NCI-H510A treated with DMSO at 0.1 percent for 48 hours (cell line): ENCODE measurements around the gene NAA40.

Experiments used
- DNase-seq: peaks from one replicate; lab custom pipeline; 2025; lab: John Stamatoyannopoulos, UW

Gene NAA40

DNA sequence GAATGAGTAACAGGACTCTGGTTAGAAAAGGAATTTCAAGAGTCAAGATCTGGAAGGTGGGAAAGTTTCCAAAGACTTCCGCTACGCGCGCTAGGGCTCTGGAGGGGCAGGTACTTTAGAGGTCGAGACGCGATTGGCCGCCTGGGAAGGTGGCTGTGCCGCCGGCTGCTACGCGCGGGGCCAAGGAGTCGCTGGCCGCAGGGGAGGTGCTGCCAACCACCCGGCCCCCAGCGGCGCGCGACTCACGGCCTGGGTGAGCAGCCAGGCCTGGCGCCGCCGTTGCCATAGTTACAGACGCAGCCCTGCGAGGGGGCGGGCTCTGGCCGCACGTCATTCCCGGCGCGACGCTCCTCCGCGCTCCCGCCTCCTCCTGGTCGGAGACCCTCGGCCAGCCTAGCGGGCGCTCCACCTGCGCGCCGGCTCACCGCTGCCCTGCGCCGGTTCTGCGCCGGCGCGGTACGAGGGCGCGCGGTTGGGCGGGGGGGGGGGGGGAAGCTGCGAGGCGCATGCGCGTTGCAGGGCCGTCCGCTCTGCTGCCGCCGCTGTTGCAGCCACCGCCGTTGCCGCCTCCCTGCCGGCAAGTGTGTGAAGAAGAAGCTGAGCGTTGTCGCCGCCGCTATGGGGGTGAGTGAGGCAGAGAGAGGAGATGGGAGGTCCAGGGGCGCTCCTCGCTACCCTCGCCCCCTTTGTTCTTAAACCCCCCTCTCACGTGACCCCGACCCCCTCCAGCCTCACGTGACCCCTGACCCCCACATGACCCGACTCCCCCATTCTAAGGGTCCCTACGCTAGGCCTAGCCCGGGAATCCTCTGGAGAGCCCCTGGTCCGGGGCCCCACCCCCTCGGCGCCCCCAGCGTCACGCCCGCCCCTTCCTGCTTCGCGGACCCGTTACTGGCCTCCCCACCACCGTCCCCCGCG, at the start of gene NAA40:
TSS of gene NAA40 (plus strand) at position 524 of the 918 bp plus-strand sequence. CDS start at position 619, 95 bp downstream.
- peak; percentile 94 for DNase-seq

DNA sequence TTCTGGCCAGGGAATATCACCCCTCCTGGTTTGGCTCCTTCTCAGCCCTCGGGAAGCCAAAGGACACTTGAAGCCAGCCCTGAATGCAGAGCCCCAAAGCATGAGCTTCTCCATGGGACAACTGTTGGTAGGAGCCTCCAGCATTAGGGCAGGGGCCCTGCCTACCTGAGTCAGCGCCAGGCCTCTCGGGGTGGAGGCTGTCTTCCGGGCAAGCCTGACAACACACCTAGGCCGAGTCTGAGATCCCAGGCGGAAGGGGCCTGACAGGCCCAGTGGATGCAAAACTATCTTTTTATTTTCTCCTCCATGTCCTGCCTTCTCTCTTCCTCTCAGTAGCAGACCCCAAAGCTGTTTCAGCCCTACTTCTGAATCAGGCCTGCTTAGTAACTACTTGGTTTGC, 49.5 kb upstream of the NAA40 start:
- no peak for DNase-seq

DNA sequence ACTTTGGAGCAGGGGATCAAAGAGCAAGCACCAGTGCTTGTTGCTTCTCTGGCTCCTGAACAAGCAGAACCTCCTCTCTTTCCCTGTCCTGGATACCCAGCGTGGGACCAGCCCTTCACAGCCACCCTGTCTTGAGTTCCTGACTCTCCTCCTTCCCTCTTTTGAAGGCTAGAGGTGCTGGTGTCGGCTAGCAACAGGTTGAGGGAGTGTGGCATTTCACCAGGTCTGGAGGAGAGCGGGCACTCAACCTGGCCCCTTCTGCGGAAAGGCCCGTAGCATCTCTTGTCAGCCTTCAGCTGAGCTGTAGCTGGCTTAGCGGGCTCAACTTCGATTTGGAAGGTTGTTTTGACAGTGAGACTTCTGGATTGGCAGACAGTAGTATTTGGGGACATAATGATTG, 48.4 kb upstream of the NAA40 start:
- DNase-seq: no peak

DNA sequence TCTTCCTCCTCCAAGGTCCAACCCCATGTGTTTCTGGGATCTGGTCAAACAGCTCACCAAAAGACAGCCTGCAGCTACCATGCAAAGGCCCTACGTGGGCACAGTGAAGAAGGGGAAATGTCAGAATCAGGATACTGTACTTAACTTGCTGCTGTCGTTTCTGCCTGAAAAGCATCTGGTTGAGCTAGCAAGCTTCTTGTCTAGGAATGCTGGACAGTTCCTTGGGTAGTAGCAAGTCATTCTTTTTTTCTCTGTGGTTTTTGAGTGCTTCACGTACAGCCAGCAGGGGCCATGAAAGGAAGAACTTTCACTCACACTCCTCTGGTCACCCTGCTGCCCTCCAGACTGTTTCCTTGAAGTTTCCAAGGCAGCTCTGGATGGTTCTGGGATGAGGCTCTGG, 46.6 kb upstream of the NAA40 start:
- no peak for DNase-seq

DNA sequence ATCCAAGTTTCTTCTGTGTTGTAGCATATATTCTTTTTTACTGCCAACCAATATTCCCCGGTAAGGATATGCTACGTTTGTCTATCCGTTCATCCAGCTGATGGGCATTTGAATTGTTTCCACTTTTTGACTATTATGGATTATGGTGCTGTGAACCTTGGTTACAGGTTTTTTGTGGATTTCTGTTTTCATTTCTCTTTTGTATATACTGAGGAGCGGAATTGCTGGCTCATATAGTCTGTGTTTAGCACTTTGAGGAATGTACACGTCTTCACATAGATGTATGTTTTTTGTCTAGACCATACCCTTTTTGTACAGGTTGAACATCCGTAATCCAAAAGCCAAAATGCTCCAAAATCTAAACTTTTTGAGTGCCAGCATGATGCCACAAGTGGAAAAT, 45.4 kb upstream of the NAA40 start:
- DNase-seq: no peak

DNA sequence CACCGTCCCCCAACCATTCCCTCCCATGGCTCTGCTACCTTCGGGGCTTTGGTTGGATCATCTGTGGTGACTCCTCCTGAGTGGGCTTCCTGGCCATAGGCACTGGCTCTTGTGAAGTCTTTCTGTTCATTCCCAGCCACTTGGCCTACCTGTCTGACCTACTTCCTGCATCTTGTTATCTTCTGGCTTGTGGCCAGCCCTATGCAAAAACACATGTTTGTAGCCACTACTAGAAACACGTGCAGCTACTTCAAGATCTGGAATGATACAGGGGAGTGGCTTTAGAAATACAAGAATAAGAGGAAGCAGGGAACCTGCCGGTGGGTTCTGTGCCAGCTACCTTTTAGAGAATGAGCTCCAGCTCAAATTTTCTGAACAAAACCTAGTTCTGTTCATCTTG, 42.7 kb upstream of the NAA40 start:
- no peak for DNase-seq

DNA sequence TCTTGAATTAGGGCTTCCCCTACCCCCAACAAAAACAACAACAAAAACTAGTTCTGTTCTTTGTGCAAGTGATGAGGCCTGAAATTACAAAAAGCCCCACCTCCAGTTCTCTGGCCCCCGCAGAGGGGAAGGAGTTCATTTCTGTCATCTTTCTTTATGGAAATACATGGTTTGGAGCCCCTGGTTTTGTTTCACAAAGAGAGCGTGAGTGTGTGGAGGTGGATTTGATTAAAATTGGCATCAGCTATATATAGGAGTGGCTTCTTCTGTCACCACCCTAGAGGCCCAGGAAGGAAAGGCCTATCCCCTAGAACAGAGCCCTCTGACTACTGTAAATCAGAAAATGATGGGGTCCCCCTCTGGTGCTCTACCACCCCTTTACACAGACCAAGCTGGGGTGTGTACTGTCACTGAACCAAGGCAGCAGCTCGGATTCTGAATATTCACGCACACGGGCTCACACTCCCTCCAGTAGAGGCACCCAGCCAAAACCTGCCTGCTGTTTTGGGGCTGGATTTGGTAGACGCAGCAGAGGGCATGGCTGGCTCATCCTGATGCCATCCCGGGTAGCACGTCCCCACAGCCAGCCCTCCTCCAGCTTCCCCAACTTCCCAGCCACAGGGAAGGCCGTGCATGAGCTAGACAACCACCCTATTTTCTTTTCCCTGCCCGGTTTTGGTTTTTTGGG, 41.2 kb upstream of the NAA40 start:
- no peak for DNase-seq

DNA sequence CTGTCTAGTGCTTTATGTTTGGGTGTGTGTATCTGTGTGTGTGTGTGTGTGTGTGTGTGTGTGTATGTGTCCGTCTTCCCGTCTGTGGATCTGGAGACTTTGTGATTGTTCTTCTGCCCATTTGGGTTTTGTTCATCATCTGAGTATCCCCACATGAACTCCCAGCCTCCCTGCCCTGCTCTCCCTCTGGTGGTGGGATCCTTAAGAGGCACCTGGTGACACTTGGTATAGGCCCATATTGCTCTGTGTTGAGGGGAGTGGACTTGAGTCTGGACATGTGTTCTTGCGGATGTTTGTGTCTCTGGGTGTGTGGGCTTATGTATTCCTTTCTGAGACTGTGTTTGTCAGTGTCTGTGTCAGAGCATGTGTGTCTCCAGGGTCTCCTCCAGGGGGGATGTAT, 37.1 kb upstream of the NAA40 start:
- DNase-seq: no peak

DNA sequence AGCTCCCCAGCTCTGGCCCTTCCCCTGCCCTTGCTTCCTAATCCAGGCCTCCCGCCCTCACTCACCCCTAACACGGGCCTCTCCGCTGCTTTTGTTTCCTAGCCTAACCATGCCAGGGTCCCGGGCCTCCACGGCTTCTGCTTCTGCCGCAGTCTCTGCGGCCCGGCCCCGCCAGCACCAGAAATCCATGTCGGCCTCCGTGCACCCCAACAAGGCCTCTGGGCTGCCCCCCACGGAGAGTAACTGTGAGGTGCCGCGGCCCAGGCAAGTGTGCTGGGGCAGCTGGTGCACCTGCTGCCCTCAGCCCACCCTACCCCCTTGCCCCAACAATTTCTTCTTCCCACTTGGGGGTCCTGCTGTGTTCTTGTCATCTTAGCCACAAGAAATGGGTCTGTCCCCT, 34.9 kb upstream of the NAA40 start:
- no peak for DNase-seq

DNA sequence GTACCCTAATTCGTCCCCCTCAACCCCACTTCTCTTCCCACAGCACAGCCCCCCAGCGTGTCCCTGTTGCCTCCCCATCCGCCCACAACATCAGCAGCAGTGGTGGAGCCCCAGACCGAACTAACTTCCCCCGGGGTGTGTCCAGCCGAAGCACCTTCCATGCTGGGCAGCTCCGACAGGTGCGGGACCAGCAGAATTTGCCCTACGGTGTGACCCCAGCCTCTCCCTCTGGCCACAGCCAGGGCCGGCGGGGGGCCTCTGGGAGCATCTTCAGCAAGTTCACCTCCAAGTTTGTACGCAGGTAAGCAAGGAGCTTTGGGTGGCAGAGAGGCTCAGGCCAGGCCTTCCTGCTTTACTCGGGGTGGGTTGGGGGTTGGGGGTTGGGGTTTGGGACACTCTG, 34.1 kb upstream of the NAA40 start:
- DNase-seq: no peak

DNA sequence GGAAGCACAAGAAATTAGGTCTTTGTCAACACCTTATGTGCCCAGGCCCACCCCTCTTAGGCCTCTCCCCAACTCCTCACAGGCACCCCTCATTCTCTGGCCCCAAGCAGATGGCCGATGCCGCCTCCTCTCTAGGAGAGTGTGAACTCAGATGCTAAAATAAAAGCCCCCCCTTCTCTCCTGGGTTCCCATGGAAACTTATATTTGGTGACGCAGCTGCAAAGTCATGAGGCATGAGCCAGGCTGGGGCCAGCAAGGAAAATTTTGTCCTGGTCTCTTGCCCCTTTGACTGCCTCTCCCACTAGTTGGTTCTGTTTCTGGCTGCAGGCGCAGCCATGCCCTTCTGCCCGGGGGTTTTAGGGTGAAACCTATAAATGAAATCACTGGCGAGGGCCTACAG, 33.6 kb upstream of the NAA40 start:
- no peak for DNase-seq

DNA sequence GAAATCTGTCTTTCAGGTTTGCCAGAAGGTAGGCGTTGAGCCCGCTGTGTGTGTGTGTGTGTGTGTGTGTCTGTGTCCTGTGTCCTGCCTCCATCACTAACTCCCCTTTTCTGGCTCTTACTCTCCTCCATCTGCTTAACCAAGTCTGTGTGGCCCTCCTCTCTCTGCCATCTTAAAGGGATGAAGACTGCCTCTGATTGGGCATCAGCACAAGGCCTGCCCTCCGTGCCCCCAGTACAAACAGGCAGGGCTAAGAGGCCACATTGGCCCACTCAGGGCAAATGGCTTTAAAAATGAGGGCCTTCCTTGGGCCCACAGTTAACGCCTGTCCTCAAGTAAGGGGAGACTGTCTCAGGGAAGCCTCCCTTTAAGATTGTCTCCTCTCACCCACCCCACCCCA, 32.7 kb upstream of the NAA40 start:
- no peak for DNase-seq

DNA sequence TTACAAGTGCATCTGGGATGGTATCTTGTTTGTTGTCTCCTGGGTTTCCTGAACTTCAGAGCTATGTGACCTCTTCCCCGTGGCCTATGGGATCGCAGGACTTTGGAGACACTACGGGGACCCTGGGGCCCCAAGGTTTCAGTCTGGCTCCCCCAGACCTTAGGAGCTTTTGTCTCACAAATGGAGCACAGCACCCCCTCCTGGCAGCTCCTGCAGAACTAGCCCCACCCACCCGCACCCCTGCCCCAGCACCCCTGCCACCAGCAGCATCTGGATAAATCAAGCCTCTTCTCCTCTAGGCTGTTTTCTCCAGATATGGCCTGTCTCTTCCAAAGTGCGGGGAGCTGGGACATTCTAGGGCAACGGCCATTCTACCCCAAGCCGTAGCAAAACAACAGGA, 32.2 kb upstream of the NAA40 start:
- DNase-seq: no peak

DNA sequence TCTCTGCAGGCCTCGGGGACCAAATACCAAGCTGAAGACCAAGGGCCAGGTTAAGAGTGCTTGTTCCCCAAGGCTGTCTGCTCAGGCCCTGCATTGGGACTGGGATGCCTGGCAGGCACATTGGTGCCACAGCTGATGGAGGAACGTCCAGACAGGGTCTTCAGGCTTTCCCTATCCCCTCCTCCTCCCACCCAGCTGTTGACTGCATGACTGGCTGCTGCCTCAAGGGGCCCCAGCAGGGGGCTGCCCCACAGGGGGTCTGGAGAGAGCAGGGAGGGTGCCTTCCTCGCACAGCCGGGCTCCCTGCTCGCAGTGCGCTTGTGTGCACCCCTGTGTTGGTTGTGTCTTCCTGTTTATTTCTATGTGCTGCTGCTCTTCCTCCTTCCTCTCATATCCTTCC, 31.7 kb upstream of the NAA40 start:
- DNase-seq: no peak

DNA sequence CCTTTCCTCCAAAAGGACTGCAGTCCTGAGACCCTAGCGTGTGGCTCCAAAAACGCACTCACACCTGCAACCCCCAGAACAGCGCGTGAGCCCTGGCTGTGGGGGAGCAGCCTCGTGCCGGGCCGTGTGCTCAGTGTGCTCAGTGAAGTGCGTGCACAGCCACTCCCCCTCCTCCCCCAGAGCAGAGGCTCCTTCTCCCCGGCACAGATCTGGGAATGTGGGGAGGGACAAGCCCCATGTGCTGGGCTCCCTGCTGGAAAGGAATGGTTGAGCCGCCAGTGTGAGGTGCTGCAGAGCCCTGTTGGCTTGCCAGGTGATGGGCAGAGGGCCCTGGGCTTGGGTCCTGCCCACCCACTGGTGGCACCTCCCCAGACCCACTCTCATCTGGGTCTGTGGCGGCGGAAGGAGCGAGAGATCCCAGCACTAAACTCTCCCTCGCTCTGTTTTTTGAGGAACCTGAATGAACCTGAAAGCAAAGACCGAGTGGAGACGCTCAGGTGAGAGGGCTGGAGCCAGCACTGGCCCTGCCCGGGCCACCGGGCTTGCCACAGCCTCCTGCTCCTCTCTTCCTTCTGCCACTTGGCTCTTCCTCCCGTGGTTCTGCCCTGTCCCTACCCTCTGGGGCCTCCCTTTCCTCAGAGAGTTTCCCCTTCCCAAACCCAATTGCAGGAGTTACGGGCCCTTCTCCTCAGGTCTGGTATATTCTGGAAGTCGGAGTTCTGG, 30.8 kb upstream of the NAA40 start:
- no peak for DNase-seq

DNA sequence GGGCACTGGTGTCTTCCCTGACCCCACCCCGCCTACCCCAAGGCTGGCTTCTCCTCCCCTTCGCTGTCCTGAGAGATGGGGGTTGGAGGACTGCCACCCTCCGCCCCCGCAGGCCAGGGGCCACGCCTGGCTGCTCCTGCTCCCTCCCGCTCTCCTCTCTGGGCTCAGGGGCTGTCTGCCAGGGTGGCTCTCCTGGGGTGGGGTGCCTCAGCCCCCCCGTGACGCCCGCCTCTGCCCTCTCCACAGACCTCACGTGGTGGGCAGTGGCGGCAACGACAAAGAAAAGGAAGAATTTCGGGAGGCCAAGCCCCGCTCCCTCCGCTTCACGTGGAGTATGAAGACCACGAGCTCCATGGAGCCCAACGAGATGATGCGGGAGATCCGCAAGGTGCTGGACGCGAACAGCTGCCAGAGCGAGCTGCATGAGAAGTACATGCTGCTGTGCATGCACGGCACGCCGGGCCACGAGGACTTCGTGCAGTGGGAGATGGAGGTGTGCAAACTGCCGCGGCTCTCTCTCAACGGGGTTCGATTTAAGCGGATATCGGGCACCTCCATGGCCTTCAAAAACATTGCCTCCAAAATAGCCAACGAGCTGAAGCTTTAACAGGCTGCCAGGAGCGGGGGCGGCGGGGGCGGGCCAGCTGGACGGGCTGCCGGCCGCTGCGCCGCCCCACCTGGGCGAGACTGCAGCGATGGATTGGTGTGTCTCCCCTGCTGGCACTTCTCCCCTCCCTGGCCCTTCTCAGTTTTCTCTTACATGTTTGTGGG, 30.0 kb upstream of the NAA40 start:
- no peak for DNase-seq

DNA sequence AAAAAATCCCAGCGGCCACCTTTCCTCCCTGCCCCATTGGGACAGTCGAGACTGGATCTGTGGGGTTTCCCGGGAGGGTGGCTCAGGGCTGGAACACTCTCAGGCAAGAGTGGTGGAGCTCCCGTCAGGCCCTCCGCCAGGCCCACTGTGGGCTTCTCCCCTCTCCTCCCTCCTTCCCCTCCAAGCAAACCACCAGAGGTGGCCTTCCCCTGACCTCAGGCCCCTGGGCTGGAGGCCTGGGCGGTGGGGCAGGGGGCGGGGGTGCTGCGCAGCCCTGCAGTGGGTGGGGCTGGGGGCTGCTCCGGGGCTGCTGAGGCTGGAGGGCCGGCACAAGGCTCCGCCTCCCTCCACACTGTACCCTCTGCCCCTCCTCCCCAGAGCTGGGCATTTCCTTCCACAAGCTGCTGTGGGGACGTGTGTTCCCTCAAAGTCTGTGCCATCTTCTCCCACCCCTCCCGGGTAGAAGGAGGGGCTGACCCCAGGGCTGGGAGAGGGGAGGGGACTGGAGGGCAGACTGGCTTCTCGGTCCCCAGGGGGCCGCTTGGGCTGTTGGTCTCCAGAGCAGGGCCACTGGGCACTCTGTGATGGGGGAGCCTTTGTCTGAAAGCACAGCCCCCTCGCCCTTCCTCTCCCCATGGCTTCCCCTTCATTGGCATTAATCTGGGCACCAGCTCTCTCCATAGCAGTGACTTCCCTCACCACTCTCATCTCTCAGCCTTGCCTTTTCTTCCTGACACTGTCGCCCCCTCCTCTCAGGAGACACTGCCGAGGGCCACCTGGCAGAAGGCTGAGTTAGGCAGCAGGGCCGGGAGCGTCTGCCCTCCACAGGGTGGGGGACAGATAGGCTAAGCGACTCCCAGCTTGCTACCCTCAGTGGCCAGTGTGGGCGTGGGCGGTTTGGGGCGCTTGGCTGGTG, 29.0 kb upstream of the NAA40 start:
- DNase-seq: no peak

DNA sequence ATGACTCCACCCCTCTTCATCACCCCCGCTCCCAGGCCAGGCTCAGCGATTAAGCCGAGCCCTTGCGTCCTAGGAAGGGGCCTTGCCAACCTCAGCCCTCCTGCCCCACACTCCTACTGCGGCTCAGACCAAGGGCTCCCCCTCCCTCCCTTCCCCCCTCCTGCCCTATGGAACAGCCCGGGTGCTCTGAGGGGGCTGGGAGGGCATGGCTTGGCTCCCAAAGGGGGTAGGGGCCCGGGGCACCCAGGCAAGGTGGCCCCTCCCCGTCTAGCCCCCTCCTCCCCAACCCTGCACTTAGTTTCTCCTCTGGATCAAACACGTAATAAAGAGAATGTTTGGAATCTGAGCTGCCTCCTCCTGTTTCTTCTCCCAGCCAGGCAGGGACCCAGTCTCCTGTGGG, 28.1 kb upstream of the NAA40 start:
- DNase-seq: no peak

DNA sequence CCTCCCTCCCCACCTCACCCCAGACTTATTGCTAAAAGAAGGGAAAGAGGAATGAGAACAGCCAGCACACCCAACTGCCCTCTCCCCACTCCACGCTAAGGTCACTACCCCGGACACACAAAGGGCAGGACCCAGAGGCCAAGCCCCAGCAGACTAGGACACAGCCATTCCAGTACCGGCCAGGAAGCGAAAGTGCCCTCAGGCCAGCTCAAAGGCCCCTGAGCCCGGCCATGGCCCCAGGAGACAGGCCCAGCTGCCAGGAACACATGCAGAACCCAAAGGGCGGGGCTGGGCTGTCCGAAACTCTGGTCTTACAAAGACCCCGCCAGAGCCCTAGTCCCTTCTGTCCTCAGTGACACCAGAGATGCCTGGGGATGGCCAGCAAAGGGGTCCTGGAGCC, 27.4 kb upstream of the NAA40 start:
- DNase-seq: no peak

DNA sequence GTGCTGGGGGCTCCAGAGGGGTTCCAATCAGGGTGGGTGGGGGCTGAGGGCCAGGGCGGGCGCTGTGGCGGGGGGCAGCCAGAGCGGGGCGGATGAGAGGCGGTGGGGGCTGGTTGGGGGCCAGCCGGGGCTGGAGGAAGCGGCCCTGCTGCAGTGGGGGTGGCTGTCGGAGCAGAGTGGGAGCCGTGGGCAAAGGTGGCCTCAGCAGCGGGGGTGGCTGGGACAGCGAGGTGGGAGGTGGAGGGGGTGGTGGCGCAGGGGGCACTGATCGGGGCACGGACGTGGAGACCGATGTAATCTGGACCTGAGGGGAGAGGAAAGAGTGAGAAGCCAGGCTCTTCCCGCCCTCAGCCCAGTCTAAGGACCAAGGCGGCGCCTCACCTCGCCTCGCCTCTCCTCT, 26.9 kb upstream of the NAA40 start:
- DNase-seq: no peak

DNA sequence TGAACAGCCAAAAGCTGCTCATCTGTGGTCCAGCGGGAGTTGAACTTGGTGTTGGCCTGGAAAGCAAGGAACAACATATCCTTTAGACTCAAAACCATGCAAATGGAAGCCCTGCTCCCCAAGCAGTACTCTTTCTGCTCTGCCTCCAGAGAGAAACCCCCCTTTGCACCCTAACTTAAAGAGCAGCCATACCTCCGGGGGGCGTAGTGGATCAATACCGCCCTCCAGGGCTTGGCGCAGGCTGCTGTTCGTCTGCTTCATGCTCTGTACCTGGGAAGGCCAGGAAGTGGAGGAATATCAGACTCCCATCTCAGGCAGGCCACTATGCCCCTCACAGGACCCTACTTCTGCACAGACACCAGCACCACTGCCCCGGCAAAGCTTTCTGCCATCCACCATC, 26.1 kb upstream of the NAA40 start:
- DNase-seq: no peak
